ENCODE measurements around the gene ARSI. TPM values are rescaled to one million over a fixed set of nuclear protein-coding genes. Genes with fewer than 3 reads are reported as not detected.

The ARSI gene
- polyA plus RNA-seq, 2 of the 4 experiments (the other 2 are of a cell fraction): 2.9 to 22.0 TPM

GRCh38 chr5:150263801-150264621 is 38.7 kb downstream of the ARSI start (continued):
- TF ChIP-seq PBX3 (IDR thresholded peaks at IDR 0.05) (no peak), HOXB13 (CRISPR knock-in tag; IDR thresholded peaks at IDR 0.05; ENCODE audit: low read depth) (no peak), EHMT2 (IDR thresholded peaks at IDR 0.05; ENCODE audit: low read depth) (no peak), BHLHE40 (IDR thresholded peaks at IDR 0.05; ENCODE audit: low read depth, low read length) (no peak), NR3C1 (IDR thresholded peaks at IDR 0.05) (no peak), KDM1A (IDR thresholded peaks at IDR 0.05; ENCODE audit: low read depth) (no peak), ZFP36 (IDR thresholded peaks at IDR 0.05; ENCODE audit: borderline replicate concordance, partially characterized antibody) (peak; percentile 92), CBX2 (IDR thresholded peaks at IDR 0.05; ENCODE audit: borderline replicate concordance, low read depth) (no peak), MYC (IDR thresholded peaks at IDR 0.05; ENCODE audit: borderline replicate concordance, low read length) (no peak), NFE2L2 (conservative IDR thresholded peaks at IDR 0.05; ENCODE audit: low read length) (no peak; the same call in 1 of the 2 replicates), HES2 (IDR thresholded peaks at IDR 0.05) (no peak), JUNB (IDR thresholded peaks at IDR 0.05) (peak; percentile 16; the same call in 1 of the 2 replicates), GATA3 (IDR thresholded peaks at IDR 0.05; ENCODE audit: borderline replicate concordance) (no peak), ZSCAN20 (CRISPR knock-in tag; IDR thresholded peaks at IDR 0.05) (no peak), FOSL2 (IDR thresholded peaks at IDR 0.05) (no peak; the same call in 1 of the 2 replicates), FOSL2 (CRISPR knock-in tag; IDR thresholded peaks at IDR 0.05) (peak; percentile 65), FOXS1 (CRISPR knock-in tag; IDR thresholded peaks at IDR 0.05) (no peak)
- TF ChIP-seq, protein P1, sequence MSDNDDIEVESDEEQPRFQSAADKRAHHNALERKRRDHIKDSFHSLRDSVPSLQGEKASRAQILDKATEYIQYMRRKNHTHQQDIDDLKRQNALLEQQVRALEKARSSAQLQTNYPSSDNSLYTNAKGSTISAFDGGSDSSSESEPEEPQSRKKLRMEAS (IDR thresholded peaks at IDR 0.05): peak; percentile 66
- TF ChIP-seq, protein P2, sequence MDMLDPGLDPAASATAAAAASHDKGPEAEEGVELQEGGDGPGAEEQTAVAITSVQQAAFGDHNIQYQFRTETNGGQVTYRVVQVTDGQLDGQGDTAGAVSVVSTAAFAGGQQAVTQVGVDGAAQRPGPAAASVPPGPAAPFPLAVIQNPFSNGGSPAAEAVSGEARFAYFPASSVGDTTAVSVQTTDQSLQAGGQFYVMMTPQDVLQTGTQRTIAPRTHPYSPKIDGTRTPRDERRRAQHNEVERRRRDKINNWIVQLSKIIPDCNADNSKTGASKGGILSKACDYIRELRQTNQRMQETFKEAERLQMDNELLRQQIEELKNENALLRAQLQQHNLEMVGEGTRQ (IDR thresholded peaks at IDR 0.05): no peak
- TF ChIP-seq, protein P3, sequence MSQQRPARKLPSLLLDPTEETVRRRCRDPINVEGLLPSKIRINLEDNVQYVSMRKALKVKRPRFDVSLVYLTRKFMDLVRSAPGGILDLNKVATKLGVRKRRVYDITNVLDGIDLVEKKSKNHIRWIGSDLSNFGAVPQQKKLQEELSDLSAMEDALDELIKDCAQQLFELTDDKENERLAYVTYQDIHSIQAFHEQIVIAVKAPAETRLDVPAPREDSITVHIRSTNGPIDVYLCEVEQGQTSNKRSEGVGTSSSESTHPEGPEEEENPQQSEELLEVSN (IDR thresholded peaks at IDR 0.05; ENCODE audit: borderline replicate concordance, low read depth): no peak
- TF ChIP-seq, protein P4, sequence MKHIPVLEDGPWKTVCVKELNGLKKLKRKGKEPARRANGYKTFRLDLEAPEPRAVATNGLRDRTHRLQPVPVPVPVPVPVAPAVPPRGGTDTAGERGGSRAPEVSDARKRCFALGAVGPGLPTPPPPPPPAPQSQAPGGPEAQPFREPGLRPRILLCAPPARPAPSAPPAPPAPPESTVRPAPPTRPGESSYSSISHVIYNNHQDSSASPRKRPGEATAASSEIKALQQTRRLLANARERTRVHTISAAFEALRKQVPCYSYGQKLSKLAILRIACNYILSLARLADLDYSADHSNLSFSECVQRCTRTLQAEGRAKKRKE (CRISPR knock-in tag; IDR thresholded peaks at IDR 0.05; ENCODE audit: low read depth): no peak

DNA sequence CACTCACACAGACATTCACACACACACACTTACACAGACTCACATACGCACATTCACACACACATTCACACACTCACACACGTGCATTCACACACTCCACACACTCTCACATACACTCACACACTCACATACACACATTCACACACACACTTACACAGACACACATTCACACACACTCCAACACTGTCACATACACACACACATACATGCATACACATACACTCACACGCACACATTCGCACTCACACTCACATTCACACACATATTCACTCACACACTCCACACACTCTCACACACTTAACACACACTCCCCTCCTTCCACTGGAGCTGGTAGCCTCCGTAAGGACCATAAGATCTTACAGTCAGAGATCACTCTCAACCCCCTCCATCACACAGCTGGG is 39.3 kb downstream of the ARSI start:
- DNase-seq (ENCODE audit: low read depth in 1 of 2, low spot score in 1 of 2) (no peak), FAIRE-seq (peak; percentile 43), ATAC-seq (peak in 1 of 2 experiments; percentile 19; a peak in 3 of 6 replicates)
- Histone ChIP-seq H3K27ac (peak overlapping the region; percentile 63 to 88), H3K4me1 (peaks cover 53% of the 10 kb centered on the region), H3K4me3 (no peak overlapping the region), H3K9me3 (no peaks in the 10 kb centered on the region), H3K4me2 (peak overlapping the region; percentile 66)
- ChIA-PET POLR2A (no interaction called here), CTCF (interaction anchor here (0.6 to 2.8 kb wide), 6 partner anchors 9 to 100 kb away, joined by 3 to 15 read pairs (median 4); no protein-coding TSS in a partner anchor)
- 82% methylated on average over 5 of the region's 5 CpGs for WGBS (ENCODE audit: missing lambda C conversion rate)
- no peak for TF ChIP-seq MAFK (IDR thresholded peaks at IDR 0.05; ENCODE audit: partially characterized antibody)
